ENCODE data around the gene LDLRAD3. TPM values are rescaled to one million over a fixed set of nuclear protein-coding genes. Genes with fewer than 3 reads are reported as not detected.
A peak's percentile ranks its signal among the peaks of the same experiment; 100 is the strongest.

The LDLRAD3 gene
- polyA plus RNA-seq, 1 donor: 11.1 TPM

DNA sequence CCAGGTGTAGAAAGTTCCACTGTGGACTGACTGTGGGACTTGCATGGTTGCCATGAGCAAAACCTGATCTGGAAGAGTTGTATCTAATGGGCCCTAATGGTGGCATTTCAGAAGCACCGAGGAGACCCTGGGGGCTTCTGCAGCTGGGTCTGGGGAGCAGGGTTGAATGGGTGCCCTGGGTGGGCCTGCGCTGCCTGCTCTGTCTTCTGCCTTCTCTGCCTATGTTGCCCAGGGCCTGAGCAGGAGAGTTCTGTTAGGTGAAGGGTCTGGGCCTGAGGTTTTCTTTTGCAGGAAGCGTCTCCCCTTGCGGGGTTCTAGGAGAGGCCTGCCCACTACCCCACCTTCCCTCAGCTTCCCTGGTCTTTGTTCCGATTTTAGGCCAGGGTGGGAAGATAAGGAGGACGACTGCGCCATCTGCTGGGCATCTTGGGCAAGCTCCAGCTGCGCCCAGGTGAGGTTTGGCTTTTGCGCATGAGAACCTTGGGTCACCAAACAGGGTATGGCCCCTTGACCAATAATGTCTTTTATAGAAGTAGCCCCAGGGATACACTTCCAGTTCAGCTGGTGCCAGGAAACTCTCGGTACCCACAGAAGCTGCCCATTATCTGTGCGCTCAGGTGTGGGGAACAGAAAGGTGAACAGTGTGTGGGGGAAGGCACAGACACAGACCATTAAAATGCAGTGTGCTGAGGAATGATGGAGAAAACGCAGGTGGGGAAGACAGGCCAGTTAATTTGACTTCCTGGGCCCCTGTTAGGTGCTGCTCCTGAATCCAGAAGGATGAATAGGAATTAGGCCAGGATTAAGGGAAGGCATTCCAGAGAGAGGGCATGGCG is 322.1 kb downstream of the LDLRAD3 start:
- no CpG with 5 or more reads among the region's 13 CpGs for WGBS (ENCODE audit: insufficient coverage, low lambda C conversion rate)
- no peaks in the 10 kb centered on the region for H3K27me3 ChIP-seq (ENCODE audit: control insufficient read depth, insufficient read depth, low read length)
- peaks cover 9% of the 10 kb centered on the region for H3K36me3 ChIP-seq (ENCODE audit: control insufficient read depth, insufficient read depth, low read length)
- H3K27ac ChIP-seq (ENCODE audit: low read length): no peak overlapping the region
- no peaks in the 10 kb centered on the region for H3K9me3 ChIP-seq (ENCODE audit: control insufficient read depth, low read depth, low read length)
- H3K4me1 ChIP-seq (ENCODE audit: control insufficient read depth, insufficient read depth, low read length): no peaks in the 10 kb centered on the region
- peak; percentile 18 to 31 for DNase-seq
- no peak overlapping the region for H3K4me3 ChIP-seq (ENCODE audit: low read length)

DNA sequence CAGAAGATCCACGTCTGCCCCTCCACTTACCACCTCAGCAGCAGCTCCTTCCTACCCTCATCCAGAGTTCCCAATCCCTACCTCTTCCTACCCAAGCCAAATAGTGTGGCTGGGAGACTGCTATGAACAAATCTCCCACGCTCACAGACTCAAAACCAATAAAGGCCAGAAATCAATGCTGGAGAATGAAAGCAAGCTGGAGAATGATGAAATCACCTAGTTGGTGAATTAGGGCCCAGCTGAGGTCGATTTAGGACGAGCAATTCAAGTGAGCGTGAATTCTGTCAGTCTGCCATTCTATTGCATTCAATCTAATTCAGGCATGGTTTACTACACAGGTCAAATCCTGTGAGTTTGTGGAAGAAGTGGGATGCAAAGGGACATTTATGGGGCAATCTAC is 322.9 kb downstream of the LDLRAD3 start:
- no CpG with 5 or more reads among the region's 5 CpGs for WGBS (ENCODE audit: insufficient coverage, low lambda C conversion rate)
- H3K9me3 ChIP-seq (ENCODE audit: control insufficient read depth, low read depth, low read length): no peaks in the 10 kb centered on the region
- H3K4me1 ChIP-seq (ENCODE audit: control insufficient read depth, insufficient read depth, low read length): no peaks in the 10 kb centered on the region
- no peak for DNase-seq
- no peak overlapping the region for H3K27ac ChIP-seq (ENCODE audit: low read length)
- peaks cover 17% of the 10 kb centered on the region for H3K36me3 ChIP-seq (ENCODE audit: control insufficient read depth, insufficient read depth, low read length)
- no peaks in the 10 kb centered on the region for H3K27me3 ChIP-seq (ENCODE audit: control insufficient read depth, insufficient read depth, low read length)
- H3K4me3 ChIP-seq (ENCODE audit: low read length): no peak overlapping the region

- no peak for DNase-seq
- 97% methylated on average over 4 of the region's 8 CpGs for WGBS (ENCODE audit: insufficient coverage, low lambda C conversion rate)
- Histone ChIP-seq H3K27me3 (ENCODE audit: control insufficient read depth, insufficient read depth, low read length) (no peaks in the 10 kb centered on the region), H3K9me3 (ENCODE audit: control insufficient read depth, low read depth, low read length) (no peaks in the 10 kb centered on the region), H3K4me3 (ENCODE audit: low read length) (no peak overlapping the region), H3K36me3 (ENCODE audit: control insufficient read depth, insufficient read depth, low read length) (peaks cover 32% of the 10 kb centered on the region), H3K27ac (ENCODE audit: low read length) (no peak overlapping the region), H3K4me1 (ENCODE audit: control insufficient read depth, insufficient read depth, low read length) (no peaks in the 10 kb centered on the region)
Observed at GRCh38 chr11:36268337-36268985, 324.6 kb downstream of the LDLRAD3 start.

- DNase-seq: no peak
- WGBS (ENCODE audit: insufficient coverage, low lambda C conversion rate): no CpG with 5 or more reads among the region's 9 CpGs
- no peaks in the 10 kb centered on the region for H3K27me3 ChIP-seq (ENCODE audit: control insufficient read depth, insufficient read depth, low read length)
- no peaks in the 10 kb centered on the region for H3K4me1 ChIP-seq (ENCODE audit: control insufficient read depth, insufficient read depth, low read length)
- no peaks in the 10 kb centered on the region for H3K9me3 ChIP-seq (ENCODE audit: control insufficient read depth, low read depth, low read length)
- peaks cover 49% of the 10 kb centered on the region for H3K36me3 ChIP-seq (ENCODE audit: control insufficient read depth, insufficient read depth, low read length)
- H3K4me3 ChIP-seq (ENCODE audit: low read length): no peak overlapping the region
- no peak overlapping the region for H3K27ac ChIP-seq (ENCODE audit: low read length)
Observed at GRCh38 chr11:36270701-36271100, 326.8 kb downstream of the LDLRAD3 start.

DNA sequence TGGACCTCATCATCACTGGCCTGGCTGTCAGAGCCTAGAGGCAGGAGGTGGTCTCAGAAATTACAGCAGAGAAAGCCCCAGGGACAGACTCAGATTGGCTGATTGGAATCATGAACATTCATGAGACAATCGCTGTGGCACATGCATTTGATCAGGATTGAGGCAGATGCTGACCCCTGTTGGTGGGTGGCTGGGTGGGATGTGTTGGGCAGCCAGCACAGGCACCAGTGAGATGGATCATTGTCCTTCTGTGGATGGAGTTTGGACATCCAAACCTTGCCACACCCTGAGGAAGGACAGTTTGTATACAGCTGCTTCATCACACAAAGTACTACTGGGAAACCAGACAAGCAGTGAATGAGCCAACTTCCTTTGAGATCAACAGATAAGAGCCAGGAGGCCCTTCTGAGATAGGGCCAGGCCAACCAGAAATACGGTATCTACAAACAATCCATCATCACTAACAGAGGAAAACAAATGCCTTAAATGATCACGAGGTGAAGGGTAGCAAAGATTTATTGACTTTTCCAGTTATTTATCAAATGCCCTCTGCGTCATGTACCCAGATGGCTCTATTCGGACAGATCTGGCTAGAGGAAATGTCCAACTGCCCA is 328.0 kb downstream of the LDLRAD3 start:
- Histone ChIP-seq H3K27ac (ENCODE audit: low read length) (no peak overlapping the region), H3K4me3 (ENCODE audit: low read length) (no peak overlapping the region), H3K36me3 (ENCODE audit: control insufficient read depth, insufficient read depth, low read length) (peaks cover 60% of the 10 kb centered on the region), H3K4me1 (ENCODE audit: control insufficient read depth, insufficient read depth, low read length) (no peaks in the 10 kb centered on the region), H3K27me3 (ENCODE audit: control insufficient read depth, insufficient read depth, low read length) (no peaks in the 10 kb centered on the region), H3K9me3 (ENCODE audit: control insufficient read depth, low read depth, low read length) (no peaks in the 10 kb centered on the region)
- no peak for DNase-seq
- WGBS (ENCODE audit: insufficient coverage, low lambda C conversion rate): no CpG with 5 or more reads among the region's 5 CpGs

- Histone ChIP-seq H3K4me1 (ENCODE audit: control insufficient read depth, insufficient read depth, low read length) (no peaks in the 10 kb centered on the region), H3K9me3 (ENCODE audit: control insufficient read depth, low read depth, low read length) (no peaks in the 10 kb centered on the region), H3K4me3 (ENCODE audit: low read length) (no peak overlapping the region), H3K36me3 (ENCODE audit: control insufficient read depth, insufficient read depth, low read length) (peaks cover 61% of the 10 kb centered on the region), H3K27ac (ENCODE audit: low read length) (no peak overlapping the region), H3K27me3 (ENCODE audit: control insufficient read depth, insufficient read depth, low read length) (no peaks in the 10 kb centered on the region)
- DNase-seq: no peak
- 100% methylated on average over 1 of the region's 3 CpGs for WGBS (ENCODE audit: insufficient coverage, low lambda C conversion rate)
Observed at GRCh38 chr11:36273110-36273509, 329.2 kb downstream of the LDLRAD3 start.

DNA sequence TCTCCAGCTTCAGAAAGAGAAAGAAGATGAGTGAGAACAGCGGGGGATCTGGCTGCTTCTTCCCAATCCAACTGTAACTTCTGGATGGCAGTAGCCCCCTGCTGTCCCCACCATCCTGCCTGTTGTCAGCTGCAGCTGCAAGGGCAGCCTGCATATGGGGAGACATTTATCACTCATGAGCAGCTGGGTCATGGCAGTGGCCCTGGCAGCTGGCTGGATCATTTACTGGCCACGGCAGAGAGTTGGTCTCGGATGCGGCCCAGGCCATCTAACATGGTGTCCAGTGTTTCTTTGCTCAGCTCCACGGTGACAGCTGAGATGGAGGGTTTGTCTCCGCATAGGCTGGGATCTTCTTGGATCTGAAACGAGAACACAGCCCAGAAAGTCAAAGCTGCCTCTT is 330.6 kb downstream of the LDLRAD3 start:
- no peak for DNase-seq
- peaks cover 68% of the 10 kb centered on the region for H3K36me3 ChIP-seq (ENCODE audit: control insufficient read depth, insufficient read depth, low read length)
- H3K27ac ChIP-seq (ENCODE audit: low read length): no peak overlapping the region
- H3K4me1 ChIP-seq (ENCODE audit: control insufficient read depth, insufficient read depth, low read length): no peaks in the 10 kb centered on the region
- no peaks in the 10 kb centered on the region for H3K9me3 ChIP-seq (ENCODE audit: control insufficient read depth, low read depth, low read length)
- 100% methylated on average over 1 of the region's 7 CpGs for WGBS (ENCODE audit: insufficient coverage, low lambda C conversion rate)
- H3K4me3 ChIP-seq (ENCODE audit: low read length): no peak overlapping the region
- H3K27me3 ChIP-seq (ENCODE audit: control insufficient read depth, insufficient read depth, low read length): no peaks in the 10 kb centered on the region

DNA sequence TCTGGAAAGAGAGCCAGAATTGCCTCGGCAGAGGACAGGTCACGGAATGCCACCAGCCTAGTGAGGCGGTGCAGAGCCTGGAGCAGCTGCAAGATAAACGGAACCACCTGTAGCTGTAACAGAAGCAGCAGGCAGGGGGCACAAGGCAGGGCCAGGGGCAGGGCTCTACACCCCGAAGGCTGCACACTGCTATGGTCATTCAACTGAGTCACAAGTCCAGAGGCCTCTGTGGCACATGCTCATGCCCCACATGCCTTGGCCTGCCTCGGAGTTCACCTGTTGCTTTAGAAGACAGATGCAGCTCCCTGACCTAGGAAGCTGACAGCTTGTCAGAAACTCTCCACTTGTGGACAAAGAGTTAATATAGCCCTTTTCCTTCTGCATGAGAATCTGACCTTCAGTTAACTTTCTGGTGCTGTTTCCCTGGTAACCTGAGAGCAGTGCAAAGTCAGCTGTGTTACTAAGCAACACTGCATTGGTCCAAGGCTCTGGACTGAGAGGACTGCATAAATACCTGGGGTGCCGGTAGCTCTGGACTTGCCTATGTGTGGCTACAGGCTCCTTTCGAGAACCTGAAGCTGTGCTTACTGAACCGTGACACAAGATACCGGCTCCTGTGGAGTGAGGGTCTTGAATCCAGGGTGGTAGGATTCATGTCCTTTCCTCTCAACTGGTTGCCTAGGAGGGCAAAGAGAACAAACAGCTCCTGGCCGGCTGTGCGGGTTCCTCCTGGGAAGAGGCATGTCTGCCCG is 334.8 kb downstream of the LDLRAD3 start:
- Histone ChIP-seq H3K4me3 (ENCODE audit: low read length) (no peak overlapping the region), H3K27me3 (ENCODE audit: control insufficient read depth, insufficient read depth, low read length) (no peaks in the 10 kb centered on the region), H3K27ac (ENCODE audit: low read length) (no peak overlapping the region), H3K36me3 (ENCODE audit: control insufficient read depth, insufficient read depth, low read length) (peaks cover 36% of the 10 kb centered on the region), H3K9me3 (ENCODE audit: control insufficient read depth, low read depth, low read length) (peaks cover 9% of the 10 kb centered on the region), H3K4me1 (ENCODE audit: control insufficient read depth, insufficient read depth, low read length) (no peaks in the 10 kb centered on the region)
- no peak for DNase-seq
- WGBS (ENCODE audit: insufficient coverage, low lambda C conversion rate): no CpG with 5 or more reads among the region's 13 CpGs

GRCh38 chr11:36280531-36280930 is 336.7 kb downstream of the LDLRAD3 start:
- Histone ChIP-seq H3K9me3 (ENCODE audit: control insufficient read depth, low read depth, low read length) (peaks cover 10% of the 10 kb centered on the region), H3K4me3 (ENCODE audit: low read length) (no peak overlapping the region), H3K36me3 (ENCODE audit: control insufficient read depth, insufficient read depth, low read length) (peaks cover 23% of the 10 kb centered on the region), H3K27me3 (ENCODE audit: control insufficient read depth, insufficient read depth, low read length) (no peaks in the 10 kb centered on the region), H3K27ac (ENCODE audit: low read length) (no peak overlapping the region), H3K4me1 (ENCODE audit: control insufficient read depth, insufficient read depth, low read length) (no peaks in the 10 kb centered on the region)
- WGBS (ENCODE audit: insufficient coverage, low lambda C conversion rate): no CpG with 5 or more reads among the region's 1 CpG
- no peak for DNase-seq

All from large intestine (tissue), 3 donors.